Stimulated activated CD8-positive, alpha-beta memory T cell treated with anti-CD3 and anti-CD28 coated beads, Interleukin-7, amount 100 ng/mL, for 1 hour (primary cell): ENCODE data around the gene CCDC188.

Experiments
- DNase-seq, 2 donors: peaks; one replicate each; pipeline ENCODE4 v3.0.0-alpha.2; 2020; ENCODE audit warnings: low read depth in 2 of 2

CCDC188 gene

GRCh38 chr22:20184501-20185165, 33.8 kb upstream of the CCDC188 start:
- DNase-seq, result no peak

- no peak for DNase-seq
These were observed 33.0 kb upstream of the CCDC188 start for GRCh38 chr22:20183823-20184222.

GRCh38 chr22:20183101-20183500, 32.2 kb upstream of the CCDC188 start:
- DNase-seq, result no peak

GRCh38 chr22:20182365-20182764, 31.5 kb upstream of the CCDC188 start:
- DNase-seq, result no peak

- DNase-seq, result no peak
These were observed 31.0 kb upstream of the CCDC188 start for GRCh38 chr22:20181884-20182236.

GRCh38 chr22:20181194-20181883, 30.5 kb upstream of the CCDC188 start:
- DNase-seq, result no peak

- DNase-seq, result no peak
These were observed 29.8 kb upstream of the CCDC188 start for GRCh38 chr22:20180640-20181039.

- DNase-seq, result no peak
These were observed 29.4 kb upstream of the CCDC188 start for GRCh38 chr22:20180245-20180630.

- DNase-seq, result no peak
These were observed 28.8 kb upstream of the CCDC188 start for GRCh38 chr22:20179455-20180244.

GRCh38 chr22:20178915-20179227, 28.0 kb upstream of the CCDC188 start:
- DNase-seq, result no peak

GRCh38 chr22:20178075-20178914, 27.4 kb upstream of the CCDC188 start:
- no peak for DNase-seq

GRCh38 chr22:20177217-20177911, 26.5 kb upstream of the CCDC188 start:
- no peak for DNase-seq

GRCh38 chr22:20176421-20177085, 25.7 kb upstream of the CCDC188 start:
- no peak for DNase-seq

GRCh38 chr22:20175597-20175900, 24.7 kb upstream of the CCDC188 start:
- no peak for DNase-seq

GRCh38 chr22:20174785-20175596, 24.1 kb upstream of the CCDC188 start:
- DNase-seq, result no peak

- DNase-seq, result no peak
These were observed 22.9 kb upstream of the CCDC188 start for GRCh38 chr22:20173772-20174171.

- no peak for DNase-seq
These were observed 22.4 kb upstream of the CCDC188 start for GRCh38 chr22:20173246-20173645.

- DNase-seq, result no peak
These were observed 21.3 kb upstream of the CCDC188 start for GRCh38 chr22:20172141-20172613.

- DNase-seq, result no peak
These were observed 20.7 kb upstream of the CCDC188 start for GRCh38 chr22:20171288-20172140.
